Measurements from ENCODE around the gene SLC22A3.

The SLC22A3 gene

GRCh38 chr6:160355001-160355400 lies 6.8 kb downstream of the SLC22A3 start:
- Histone ChIP-seq H3K4me1 (ENCODE audit: control insufficient read depth, insufficient read depth, low read length, poor library complexity, severe bottlenecking) (no peaks in the 10 kb centered on the region), H3K4me3 (ENCODE audit: extremely low read depth, insufficient read depth, low read length, poor library complexity, severe bottlenecking) (no peak overlapping the region), H3K27ac (ENCODE audit: low read depth, low read length, severe bottlenecking) (no peak overlapping the region), H3K36me3 (ENCODE audit: control insufficient read depth, insufficient read depth, low read length) (no peaks in the 10 kb centered on the region), H3K9me3 (ENCODE audit: control insufficient read depth, low read length) (no peaks in the 10 kb centered on the region)
- WGBS, 2 experiments (ENCODE audit: insufficient coverage in 2 of 2): 96 to 100% methylated on average over 3 of the region's 7 CpGs

- H3K9me3 ChIP-seq (ENCODE audit: control insufficient read depth, low read length): no peaks in the 10 kb centered on the region
- no peaks in the 10 kb centered on the region for H3K4me1 ChIP-seq (ENCODE audit: control insufficient read depth, insufficient read depth, low read length, poor library complexity, severe bottlenecking)
- no peak overlapping the region for H3K4me3 ChIP-seq (ENCODE audit: extremely low read depth, insufficient read depth, low read length, poor library complexity, severe bottlenecking)
- no peaks in the 10 kb centered on the region for H3K36me3 ChIP-seq (ENCODE audit: control insufficient read depth, insufficient read depth, low read length)
- no peak overlapping the region for H3K27ac ChIP-seq (ENCODE audit: low read depth, low read length, severe bottlenecking)
- WGBS, 2 experiments (ENCODE audit: insufficient coverage in 2 of 2): 90 to 94% methylated on average over 6 of the region's 14 CpGs
Measured at GRCh38 chr6:160356074-160356744, 8.0 kb downstream of the SLC22A3 start.

- WGBS, 2 experiments (ENCODE audit: insufficient coverage in 2 of 2): 87 to 95% methylated on average over 6 of the region's 6 CpGs
- Histone ChIP-seq H3K9me3 (ENCODE audit: control insufficient read depth, low read length) (no peaks in the 10 kb centered on the region), H3K4me1 (ENCODE audit: control insufficient read depth, insufficient read depth, low read length, poor library complexity, severe bottlenecking) (no peaks in the 10 kb centered on the region), H3K4me3 (ENCODE audit: extremely low read depth, insufficient read depth, low read length, poor library complexity, severe bottlenecking) (no peak overlapping the region), H3K27ac (ENCODE audit: low read depth, low read length, severe bottlenecking) (no peak overlapping the region), H3K36me3 (ENCODE audit: control insufficient read depth, insufficient read depth, low read length) (no peaks in the 10 kb centered on the region)
Measured at GRCh38 chr6:160357088-160357487, 8.9 kb downstream of the SLC22A3 start.

- Histone ChIP-seq H3K36me3 (ENCODE audit: control insufficient read depth, insufficient read depth, low read length) (no peaks in the 10 kb centered on the region), H3K4me3 (ENCODE audit: extremely low read depth, insufficient read depth, low read length, poor library complexity, severe bottlenecking) (no peak overlapping the region), H3K4me1 (ENCODE audit: control insufficient read depth, insufficient read depth, low read length, poor library complexity, severe bottlenecking) (no peaks in the 10 kb centered on the region), H3K9me3 (ENCODE audit: control insufficient read depth, low read length) (no peaks in the 10 kb centered on the region), H3K27ac (ENCODE audit: low read depth, low read length, severe bottlenecking) (no peak overlapping the region)
- WGBS, 2 experiments (ENCODE audit: insufficient coverage in 2 of 2): 88 to 96% methylated on average over 6 to 7 of the region's 9 CpGs
Measured at GRCh38 chr6:160358225-160359119, 10.3 kb downstream of the SLC22A3 start.

GRCh38 chr6:160360955-160361354 lies 12.8 kb downstream of the SLC22A3 start:
- H3K9me3 ChIP-seq (ENCODE audit: control insufficient read depth, low read length): no peaks in the 10 kb centered on the region
- no peak overlapping the region for H3K4me3 ChIP-seq (ENCODE audit: extremely low read depth, insufficient read depth, low read length, poor library complexity, severe bottlenecking)
- H3K36me3 ChIP-seq (ENCODE audit: control insufficient read depth, insufficient read depth, low read length): no peaks in the 10 kb centered on the region
- H3K27ac ChIP-seq (ENCODE audit: low read depth, low read length, severe bottlenecking): no peak overlapping the region
- no peaks in the 10 kb centered on the region for H3K4me1 ChIP-seq (ENCODE audit: control insufficient read depth, insufficient read depth, low read length, poor library complexity, severe bottlenecking)

GRCh38 chr6:160362556-160362955 lies 14.4 kb downstream of the SLC22A3 start:
- Histone ChIP-seq H3K4me3 (ENCODE audit: extremely low read depth, insufficient read depth, low read length, poor library complexity, severe bottlenecking) (no peak overlapping the region), H3K4me1 (ENCODE audit: control insufficient read depth, insufficient read depth, low read length, poor library complexity, severe bottlenecking) (no peaks in the 10 kb centered on the region), H3K36me3 (ENCODE audit: control insufficient read depth, insufficient read depth, low read length) (no peaks in the 10 kb centered on the region), H3K9me3 (ENCODE audit: control insufficient read depth, low read length) (no peaks in the 10 kb centered on the region), H3K27ac (ENCODE audit: low read depth, low read length, severe bottlenecking) (no peak overlapping the region)
- WGBS, 2 experiments (ENCODE audit: insufficient coverage in 2 of 2): 94 to 96% methylated on average over 21 to 28 of the region's 28 CpGs

- WGBS, 2 experiments (ENCODE audit: insufficient coverage in 2 of 2): 92 to 97% methylated on average over 24 to 28 of the region's 30 CpGs
- no peaks in the 10 kb centered on the region for H3K36me3 ChIP-seq (ENCODE audit: control insufficient read depth, insufficient read depth, low read length)
Measured at GRCh38 chr6:160363016-160363996, 15.1 kb downstream of the SLC22A3 start.

GRCh38 chr6:160365117-160365516 lies 16.9 kb downstream of the SLC22A3 start:
- Histone ChIP-seq H3K27ac (ENCODE audit: low read depth, low read length, severe bottlenecking) (no peak overlapping the region), H3K9me3 (ENCODE audit: control insufficient read depth, low read length) (no peaks in the 10 kb centered on the region), H3K36me3 (ENCODE audit: control insufficient read depth, insufficient read depth, low read length) (no peaks in the 10 kb centered on the region), H3K4me1 (ENCODE audit: control insufficient read depth, insufficient read depth, low read length, poor library complexity, severe bottlenecking) (no peaks in the 10 kb centered on the region), H3K4me3 (ENCODE audit: extremely low read depth, insufficient read depth, low read length, poor library complexity, severe bottlenecking) (no peak overlapping the region)

More at GRCh38 chr6:160363016-160363996, 15.1 kb downstream of the SLC22A3 start:
- Histone ChIP-seq H3K27ac (ENCODE audit: low read depth, low read length, severe bottlenecking) (no peak overlapping the region), H3K4me3 (ENCODE audit: extremely low read depth, insufficient read depth, low read length, poor library complexity, severe bottlenecking) (no peak overlapping the region), H3K4me1 (ENCODE audit: control insufficient read depth, insufficient read depth, low read length, poor library complexity, severe bottlenecking) (no peaks in the 10 kb centered on the region), H3K9me3 (ENCODE audit: control insufficient read depth, low read length) (no peaks in the 10 kb centered on the region)

- Histone ChIP-seq H3K9me3 (ENCODE audit: control insufficient read depth, low read length) (no peaks in the 10 kb centered on the region), H3K36me3 (ENCODE audit: control insufficient read depth, insufficient read depth, low read length) (no peaks in the 10 kb centered on the region), H3K27ac (ENCODE audit: low read depth, low read length, severe bottlenecking) (no peak overlapping the region), H3K4me3 (ENCODE audit: extremely low read depth, insufficient read depth, low read length, poor library complexity, severe bottlenecking) (no peak overlapping the region), H3K4me1 (ENCODE audit: control insufficient read depth, insufficient read depth, low read length, poor library complexity, severe bottlenecking) (no peaks in the 10 kb centered on the region)
- WGBS, 2 experiments (ENCODE audit: insufficient coverage in 2 of 2): 87 to 91% methylated on average over 5 to 6 of the region's 6 CpGs
Measured at GRCh38 chr6:160367798-160368547, 19.8 kb downstream of the SLC22A3 start.

GRCh38 chr6:160368670-160369069 lies 20.5 kb downstream of the SLC22A3 start:
- H3K4me1 ChIP-seq (ENCODE audit: control insufficient read depth, insufficient read depth, low read length, poor library complexity, severe bottlenecking): no peaks in the 10 kb centered on the region
- no peaks in the 10 kb centered on the region for H3K9me3 ChIP-seq (ENCODE audit: control insufficient read depth, low read length)
- no peak overlapping the region for H3K4me3 ChIP-seq (ENCODE audit: extremely low read depth, insufficient read depth, low read length, poor library complexity, severe bottlenecking)
- no peaks in the 10 kb centered on the region for H3K36me3 ChIP-seq (ENCODE audit: control insufficient read depth, insufficient read depth, low read length)
- 81 to 88% methylated on average over 4 of the region's 4 CpGs for WGBS, 2 experiments (ENCODE audit: insufficient coverage in 2 of 2)
- no peak overlapping the region for H3K27ac ChIP-seq (ENCODE audit: low read depth, low read length, severe bottlenecking)

All from mesodermal cell (in vitro differentiated cells).